Panc1 (cell line): ENCODE data around the gene GLIS1. TPM values are rescaled to one million over a fixed set of nuclear protein-coding genes. Genes with fewer than 3 reads are reported as not detected.

Source experiments
- ATAC-seq: fragments of 200-7000 bp; cut with Tn5 transposase; 2 replicates; pipeline ENCODE4 v1.9.1; 2020; ENCODE audit warnings: mild to moderate bottlenecking, moderate library complexity
- BruUV-seq: library from RNA; stranded (reverse); fragments of 400-500 nt; replicated peaks from 2 replicates; lab custom pipeline; 2021; lab: Mats Ljungman, UMichigan
- CTCF ChIA-PET: fragments of 300-600 bp; sonication (Branson Sonifier 250); formaldehyde crosslinking; loops from one replicate; lab custom pipeline; 2022; ENCODE audit warnings: antibody characterized with exemption; lab: Charles Lee
- POLR2A ChIA-PET: fragments of 300-600 bp; sonication (Branson Sonifier 250); formaldehyde crosslinking; loops from one replicate; lab custom pipeline; 2022; ENCODE audit warnings: antibody characterized with exemption; lab: Charles Lee
- DNase-seq: peaks from one replicate; pipeline ENCODE4 v3.0.0-alpha.2; 2010; ENCODE audit warnings: low read depth, low spot score
- H3K27ac ChIP-seq: 2 replicates; pipeline ENCODE4 v1.5.1; 2011; ENCODE audit warnings: mild to moderate bottlenecking, low read length, inconsistent platforms
- H3K27me3 ChIP-seq: fragments of 200-500 bp; sonication (Bioruptor generic); 2 replicates; pipeline ENCODE4 v1.6.0; 2014; ENCODE audit warnings: low read length, inconsistent platforms; ENCODE audit not compliant: control insufficient read depth, insufficient read depth
- H3K36me3 ChIP-seq: fragments of 200-500 bp; sonication (Bioruptor generic); 2 replicates; pipeline ENCODE4 v1.5.1; 2014; ENCODE audit warnings: inconsistent platforms, mild to moderate bottlenecking, low read length, moderate library complexity; ENCODE audit not compliant: control insufficient read depth, insufficient read depth
- H3K4me1 ChIP-seq: 2 replicates; pipeline ENCODE4 v1.5.1; 2011; ENCODE audit warnings: inconsistent platforms, mild to moderate bottlenecking, low read length, moderate library complexity; ENCODE audit not compliant: control insufficient read depth, insufficient read depth
- H3K4me3 ChIP-seq, 2 experiments: 2 replicates each; pipeline ENCODE4 v1.5.1; 2011 to 2012; ENCODE audit warnings: low read depth in 2 of 2, low read length in 2 of 2, mild to moderate bottlenecking in 2 of 2, inconsistent platforms in 1 of 2, moderate library complexity in 1 of 2
- H3K9me3 ChIP-seq: fragments of 200-500 bp; sonication (Bioruptor generic); 2 replicates; pipeline ENCODE4 v1.5.1; 2014; ENCODE audit warnings: low read depth, mild to moderate bottlenecking, inconsistent platforms, low read length, moderate library complexity; ENCODE audit not compliant: control insufficient read depth, insufficient read depth
- CTCF ChIP-seq: fragments of 450-650 bp; IDR thresholded peaks from 2 replicates; pipeline ENCODE4 v1.5.1; 2017; ENCODE audit warnings: mild to moderate bottlenecking
- POLR2AphosphoS5 ChIP-seq: IDR thresholded peaks from 2 replicates; pipeline ENCODE4 v1.6.1; 2012; ENCODE audit warnings: mild to moderate bottlenecking, low read depth, low read length, moderate library complexity
- REST ChIP-seq, 2 experiments: IDR thresholded peaks; 2 replicates each; pipeline ENCODE4 v1.6.1; 2011 to 2012; ENCODE audit warnings: low read depth in 2 of 2, control low read depth in 1 of 2, low read length in 1 of 2, mild to moderate bottlenecking in 1 of 2, moderate library complexity in 1 of 2; ENCODE audit not compliant: insufficient read depth in 1 of 2
- SIN3A ChIP-seq: IDR thresholded peaks from 2 replicates; pipeline ENCODE4 v1.6.1; 2012; ENCODE audit warnings: low read depth, mild to moderate bottlenecking, low read length, moderate library complexity, borderline replicate concordance; ENCODE audit not compliant: insufficient read depth
- TCF7L2 ChIP-seq: IDR thresholded peaks from 2 replicates; pipeline ENCODE4 v1.6.1; 2011; ENCODE audit warnings: mild to moderate bottlenecking, low read depth, low read length, inconsistent platforms
- in situ Hi-C: cut with HindIII; loops from 2 replicates; pipeline ENCODE4 v1.10.0; 2016; ENCODE audit warnings: low sequenced_read_pairs, low pct_unique_long_range_greater_than_20kb
- intact Hi-C: fragments of 100-400 bp; cut with micrococcal nuclease; formaldehyde crosslinking; loops from one replicate; pipeline ENCODE4 v1.10.0; 2022; ENCODE audit not compliant: unreplicated experiment
- total RNA-seq: library from RNA; stranded (reverse); gene quantifications from one replicate; pipeline ENCODE4 v1.2.1, GENCODE V29; 2021; ENCODE audit not compliant: unreplicated experiment

Gene GLIS1
- total RNA-seq, 1 experiment from 2014 or later, result 0.28 TPM

- DNase-seq (no peak), ATAC-seq (no peak)
- ChIA-PET CTCF (interaction anchor here (0.6 kb wide), 1 partner anchor 122 kb away, joined by 3 read pairs; no protein-coding TSS in a partner anchor), POLR2A (no interaction called here)
- Histone ChIP-seq H3K4me1 (no peaks in the 10 kb centered on the region), H3K4me3 (no peak overlapping the region), H3K27ac (no peak overlapping the region), H3K36me3 (no peaks in the 10 kb centered on the region), H3K9me3 (no peaks in the 10 kb centered on the region), H3K27me3 (0 out of 2 replicates have a peak, but pooled peaks cover 3% of the 10 kb centered on the region)
- intact Hi-C loops (no loop called here), in situ Hi-C loops (no loop called here)
- no peak for TF ChIP-seq POLR2AphosphoS5
- TF ChIP-seq TCF7L2, result no peak
- TF ChIP-seq SIN3A, result no peak
- TF ChIP-seq REST (IDR thresholded peaks at IDR 0.05; ENCODE audit: insufficient read depth in 1 of 2, low read depth in 2 of 2, low read length in 1 of 2), result no peak
- no peak for TF ChIP-seq CTCF
- no TSS peak for BruUV-seq
These were observed 82.0 kb downstream of the GLIS1 start for GRCh38 chr1:53656747-53657530.

GRCh38 chr1:53655931-53656746 is 82.8 kb downstream of the GLIS1 start:
- Histone ChIP-seq H3K36me3 (no peaks in the 10 kb centered on the region), H3K4me3 (no peak overlapping the region), H3K4me1 (no peaks in the 10 kb centered on the region), H3K27me3 (0 out of 2 replicates have a peak, but pooled peaks cover 3% of the 10 kb centered on the region), H3K27ac (no peak overlapping the region), H3K9me3 (no peaks in the 10 kb centered on the region)
- TF ChIP-seq POLR2AphosphoS5 (no peak), REST (IDR thresholded peaks at IDR 0.05; ENCODE audit: insufficient read depth in 1 of 2, low read depth in 2 of 2, low read length in 1 of 2) (no peak), SIN3A (no peak), TCF7L2 (no peak), CTCF (no peak)
- intact Hi-C loops, result no loop called here
- no peak for ATAC-seq
- in situ Hi-C loops, result no loop called here
- ChIA-PET POLR2A (no interaction called here), CTCF (no interaction called here)
- BruUV-seq, result no TSS peak
- no peak for DNase-seq
